HG03469 (cell line): ENCODE results near the gene MRPS31.
"Not testable (repeated sequence)": the region's sequence is repeated elsewhere in the genome, so short reads cannot be mapped to it uniquely, and the experiment has no call there.

Experiments used
- ATAC-seq: cut with Tn5 transposase; IDR thresholded peaks from one replicate; pipeline ENCODE4 v1.9.1; 2021; ENCODE audit warnings: mild to moderate bottlenecking, moderate library complexity, moderate number of reproducible peaks; ENCODE audit not compliant: unreplicated experiment

Gene MRPS31

DNA sequence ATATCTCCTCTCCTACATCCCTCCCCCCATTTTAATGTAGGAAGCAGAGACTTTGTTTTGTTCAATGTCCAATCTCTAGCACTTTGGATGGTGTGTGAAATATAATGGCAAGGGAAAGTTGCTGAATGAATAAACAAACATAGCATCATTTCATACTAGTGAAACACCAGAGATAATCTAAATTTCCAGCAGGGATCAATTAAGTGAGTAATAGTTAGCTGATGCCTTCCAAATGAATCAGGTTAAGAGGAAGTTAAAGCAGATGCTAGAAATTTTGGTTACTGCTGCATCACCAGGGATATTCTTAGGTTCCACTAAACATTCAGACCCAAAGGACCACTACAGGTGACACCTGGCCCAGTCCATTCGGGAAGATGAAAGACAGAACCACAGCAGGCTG, 8.1 kb downstream of the MRPS31 start:
- ATAC-seq = no peak

DNA sequence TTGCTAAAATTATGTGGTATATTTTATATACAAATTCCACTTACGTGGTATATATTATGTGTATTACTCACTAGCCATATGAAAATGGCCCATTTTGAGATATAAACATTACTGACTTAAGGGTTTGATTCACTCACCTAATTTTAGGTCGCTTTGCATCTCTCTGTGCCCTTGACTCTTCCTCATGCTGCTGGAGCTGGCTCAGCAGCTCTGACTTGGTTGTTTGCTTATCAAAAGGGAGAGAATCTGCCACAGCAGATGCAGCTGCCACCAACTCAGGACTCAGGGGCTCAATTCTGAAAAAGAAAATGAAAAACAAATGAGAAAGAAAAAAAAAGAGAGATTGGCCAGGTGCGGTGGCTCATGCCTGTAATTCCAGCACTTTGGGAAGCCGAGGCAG, 12.2 kb downstream of the MRPS31 start:
- ATAC-seq = no peak

DNA sequence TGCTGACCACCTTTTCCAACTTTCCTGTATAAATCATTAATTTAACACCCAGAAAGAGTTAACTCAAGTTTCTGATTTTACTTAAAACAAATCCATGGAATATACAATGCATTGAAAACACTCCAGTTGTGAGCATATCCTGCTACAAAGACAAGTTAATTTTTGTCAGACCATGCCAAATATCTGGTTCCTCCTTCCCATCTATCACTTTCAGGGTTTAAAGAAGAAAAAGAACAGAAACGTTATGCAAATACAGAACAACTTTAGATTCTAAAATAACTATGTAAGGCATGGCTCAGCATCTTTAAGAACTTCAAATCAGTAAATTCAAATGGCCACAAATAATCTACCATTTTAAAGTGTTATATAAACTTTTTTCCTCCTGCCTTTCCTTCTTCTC, 14.9 kb downstream of the MRPS31 start:
- no peak for ATAC-seq

DNA sequence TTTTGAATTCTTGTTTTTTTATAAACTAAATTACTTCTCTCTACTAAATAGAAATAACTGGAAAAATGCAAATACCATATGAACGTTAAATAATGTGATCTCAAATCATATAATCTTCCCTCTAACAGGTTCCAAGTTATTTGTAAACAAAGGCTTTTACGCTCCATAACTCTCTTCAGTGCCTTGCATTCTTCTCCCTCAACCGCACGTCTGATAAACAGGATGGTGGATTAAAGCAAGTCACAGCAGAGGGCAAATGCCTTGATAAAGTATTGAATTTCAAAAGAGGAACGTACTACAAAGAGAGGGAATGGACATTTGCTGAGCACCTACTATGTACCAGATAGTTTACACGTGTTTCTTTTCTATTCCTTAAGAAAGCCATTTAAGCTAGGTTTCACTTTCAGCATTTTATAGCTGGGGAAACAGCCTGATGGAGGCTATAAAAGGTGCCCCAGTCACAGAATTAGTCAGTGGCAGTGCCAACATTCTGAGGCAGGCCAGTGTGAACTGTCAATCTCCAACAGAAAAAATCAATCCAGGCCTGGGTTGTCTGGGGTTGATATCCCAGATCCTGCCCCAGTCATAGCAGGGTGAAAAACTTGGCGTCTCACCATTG, 15.8 kb downstream of the MRPS31 start:
- no peak for ATAC-seq

DNA sequence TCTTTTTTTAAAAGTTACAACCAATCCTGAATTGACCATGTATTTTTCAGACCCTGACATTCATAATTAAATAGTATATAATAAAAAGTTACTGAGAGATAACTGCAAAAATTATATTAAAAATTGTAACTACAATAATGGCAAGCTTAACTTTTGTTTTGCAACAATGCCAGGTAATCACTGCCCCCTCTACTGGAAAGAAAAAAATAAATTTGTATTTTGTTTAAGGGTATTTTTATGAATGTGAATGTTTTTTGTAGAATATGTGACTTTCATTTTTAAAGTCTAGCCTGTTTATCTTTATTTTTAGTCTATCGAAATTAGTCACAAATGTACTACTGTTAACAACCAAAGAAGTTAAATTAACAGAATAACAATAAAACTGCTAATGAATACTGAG, 21.7 kb downstream of the MRPS31 start:
- no peak for ATAC-seq

DNA sequence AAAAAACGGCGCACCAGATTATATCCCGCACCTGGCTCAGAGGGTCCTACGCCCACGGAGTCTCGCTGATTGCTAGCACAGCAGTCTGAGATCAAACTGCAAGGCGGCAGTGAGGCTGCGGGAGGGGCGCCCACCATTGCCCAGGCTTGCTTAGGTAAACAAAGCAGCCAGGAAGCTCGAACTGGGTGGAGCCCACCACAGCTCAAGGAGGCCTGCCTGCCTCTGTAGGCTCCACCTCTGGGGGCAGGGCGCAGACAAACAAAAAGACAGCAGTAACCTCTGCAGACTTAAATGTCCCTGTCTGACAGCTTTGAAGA, 35.8 kb downstream of the MRPS31 start:
- not testable (repeated sequence) for ATAC-seq

DNA sequence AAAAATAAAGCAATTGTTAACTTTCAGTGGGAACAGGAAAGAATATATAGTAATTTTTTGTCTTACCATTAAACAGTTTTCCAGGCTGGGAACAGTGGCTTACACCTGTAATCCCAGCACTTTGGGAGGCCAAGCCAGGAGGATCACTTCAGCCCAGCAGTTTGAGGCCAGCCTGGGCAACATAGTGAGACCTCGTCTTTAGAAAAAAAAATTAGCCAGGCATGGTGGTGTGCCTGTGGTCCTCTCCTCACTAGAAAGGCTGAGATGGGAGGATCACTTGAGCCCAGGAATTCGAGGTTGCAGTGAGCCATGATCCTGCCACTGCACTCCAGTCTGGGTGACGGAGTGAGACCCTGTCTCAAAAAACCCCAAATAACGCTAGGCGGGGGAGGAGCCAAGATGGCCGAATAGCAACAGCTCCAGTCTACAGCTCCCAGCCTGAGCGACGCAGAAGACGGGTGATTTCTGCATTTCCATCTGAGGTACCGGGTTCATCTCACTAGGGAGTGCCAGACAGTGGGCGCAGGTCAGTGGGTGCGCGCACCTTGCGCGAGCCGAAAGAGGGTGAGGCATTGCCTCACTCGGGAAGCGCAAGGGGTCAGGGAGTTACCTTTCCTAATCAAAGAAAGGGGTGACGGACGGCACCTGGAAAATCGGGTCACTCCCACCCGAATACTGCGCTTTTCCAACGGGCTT, 36.3 kb downstream of the MRPS31 start:
- ATAC-seq = not testable (repeated sequence)

DNA sequence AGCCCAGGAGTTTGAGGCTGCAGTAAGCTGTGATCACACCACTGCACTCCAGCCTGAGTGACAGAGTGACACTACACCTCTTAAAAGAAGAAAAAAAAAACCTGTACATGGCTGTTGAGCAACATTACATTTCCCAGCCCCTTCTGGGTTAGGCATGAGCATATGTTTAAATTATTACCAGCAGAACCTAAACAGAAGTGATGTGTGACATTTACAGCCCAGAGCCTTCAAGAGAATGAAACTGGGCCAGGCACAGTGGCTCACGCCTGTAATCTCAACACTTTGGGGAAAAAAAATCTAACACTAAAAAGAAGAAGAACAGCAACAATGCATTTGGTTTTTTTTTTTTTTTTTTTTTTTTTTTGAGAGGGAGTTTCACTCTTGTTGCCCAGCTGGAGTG, 38.3 kb downstream of the MRPS31 start:
- ATAC-seq = no peak

DNA sequence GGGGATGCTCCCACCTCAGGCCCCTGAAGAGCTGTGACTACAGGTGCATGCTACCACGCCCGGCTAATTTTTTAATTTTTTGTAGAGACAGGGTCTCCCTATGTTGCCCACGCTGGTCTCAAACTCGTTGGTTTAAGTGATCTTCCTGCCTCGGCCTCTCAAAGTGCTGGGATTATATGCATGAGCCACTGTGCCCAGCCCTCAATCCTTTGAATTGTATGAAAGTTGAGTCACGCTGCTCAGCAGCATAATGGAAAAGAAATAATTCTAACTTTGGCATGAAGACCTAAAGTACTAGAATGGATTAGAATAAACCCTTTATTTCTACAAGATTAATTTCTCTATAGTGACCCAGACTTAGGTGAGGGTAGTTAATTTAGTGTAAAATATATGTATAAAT, 42.4 kb downstream of the MRPS31 start:
- no peak for ATAC-seq

DNA sequence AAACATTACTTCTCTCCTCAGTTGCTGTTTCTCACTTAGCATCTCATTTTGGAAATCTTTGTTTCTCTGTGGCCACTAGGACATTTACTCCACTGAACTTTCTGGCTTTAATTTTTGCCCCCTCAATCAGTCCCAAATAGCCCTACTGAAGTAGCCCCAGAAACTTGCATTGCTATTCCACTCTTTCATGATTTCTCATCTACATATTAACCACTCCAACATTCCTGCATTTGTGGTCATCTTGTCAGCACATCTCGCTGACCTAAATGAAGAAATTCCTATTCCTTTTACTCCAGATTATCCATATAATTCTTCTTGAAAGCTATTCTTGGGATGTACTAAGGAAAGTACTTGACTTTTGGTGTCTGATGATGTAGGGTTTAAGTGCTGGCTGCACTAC, 56.6 kb downstream of the MRPS31 start:
- not testable (repeated sequence) for ATAC-seq

DNA sequence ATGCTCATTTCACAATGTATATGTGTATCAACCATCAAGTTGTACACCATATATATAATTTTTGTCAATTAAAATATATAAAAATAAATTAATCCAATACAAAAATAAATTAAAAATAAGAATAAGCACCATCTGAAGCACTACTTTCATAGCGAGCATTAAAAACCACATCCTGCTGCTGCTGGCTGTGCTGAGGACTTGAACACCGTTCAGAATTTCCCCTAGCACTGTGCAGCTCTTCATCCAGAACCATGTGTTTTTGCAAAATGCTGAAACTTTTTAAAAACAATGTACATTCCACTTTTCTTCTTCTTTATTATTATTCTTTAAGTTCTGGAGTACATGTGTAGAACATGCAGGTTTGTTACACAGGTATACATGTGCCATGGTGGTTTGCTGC, 64.6 kb downstream of the MRPS31 start:
- no peak for ATAC-seq

DNA sequence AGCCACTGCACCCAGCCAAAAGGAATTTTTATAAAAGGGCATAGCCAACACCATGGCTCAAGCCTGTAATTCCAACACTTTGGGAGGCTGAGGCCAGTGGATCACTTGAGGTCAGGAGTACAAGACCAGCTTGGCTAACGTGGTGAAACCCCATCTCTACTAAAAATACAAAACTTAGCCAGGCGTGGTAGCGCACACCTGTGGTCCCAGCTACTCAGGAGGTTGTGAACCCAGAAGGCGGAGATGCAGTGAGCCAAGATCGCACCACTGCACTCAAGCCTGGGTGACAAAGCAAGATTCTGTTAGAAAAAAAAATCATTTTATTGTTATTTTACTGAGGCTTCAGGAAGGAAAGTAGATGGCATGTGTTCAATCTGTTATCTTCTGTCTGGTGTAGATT, 73.3 kb downstream of the MRPS31 start:
- no peak for ATAC-seq

DNA sequence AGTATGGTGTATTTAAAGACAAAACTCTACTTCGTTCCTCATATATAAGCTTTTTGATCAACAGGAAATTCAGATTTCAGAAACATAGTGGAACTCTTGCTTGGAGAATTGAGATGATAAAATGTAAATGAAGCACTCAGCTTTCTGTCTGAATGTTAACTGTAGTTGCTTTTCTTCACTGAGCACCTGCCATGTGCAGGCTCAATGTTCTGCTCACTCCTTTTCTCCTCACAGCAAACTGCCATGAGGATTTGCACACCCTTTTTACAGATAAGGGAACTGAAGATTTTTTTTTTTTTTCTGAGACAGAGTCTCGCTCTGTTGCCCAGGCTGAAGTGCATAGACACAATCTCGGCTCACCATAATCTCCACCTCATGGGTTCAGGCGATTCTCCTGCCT, 76.6 kb downstream of the MRPS31 start:
- no peak for ATAC-seq

DNA sequence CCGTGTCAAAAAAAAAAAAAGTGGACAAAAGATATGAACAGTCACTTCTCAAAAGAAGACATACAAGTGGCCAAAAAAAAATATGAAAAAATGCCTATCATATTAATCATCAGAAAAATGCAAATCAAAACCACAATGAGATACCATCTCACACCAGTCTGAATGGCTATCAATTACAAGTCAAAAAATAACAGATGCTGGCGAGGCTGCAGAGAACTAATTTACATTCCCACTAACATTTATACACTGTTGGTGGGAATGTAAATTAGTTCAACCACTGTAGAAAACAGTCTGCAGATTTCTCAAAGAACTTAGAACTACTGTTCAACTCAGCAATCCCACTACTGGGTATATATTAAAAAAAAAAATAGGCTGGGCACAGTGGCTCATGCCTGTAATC, 78.0 kb downstream of the MRPS31 start:
- ATAC-seq = peak; percentile 56

DNA sequence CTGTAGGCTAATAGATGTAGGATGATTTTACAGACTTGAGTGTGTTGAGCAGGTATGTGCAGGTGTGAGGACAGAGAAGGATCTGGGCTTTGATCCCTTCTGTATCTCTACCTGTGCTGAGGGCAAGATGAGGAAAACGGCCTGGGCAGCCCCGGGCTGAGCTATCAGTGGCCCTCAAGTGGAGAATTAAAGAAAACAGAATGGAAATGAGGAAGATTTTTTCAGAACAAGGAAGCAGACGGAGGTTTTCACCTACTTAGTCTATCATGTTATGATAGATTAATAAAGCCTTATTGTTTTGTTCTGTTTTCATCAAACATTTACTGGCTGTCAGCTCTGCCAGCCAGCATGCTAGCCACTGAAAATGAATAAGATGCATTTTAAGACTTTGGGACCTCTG, 82.2 kb downstream of the MRPS31 start:
- ATAC-seq = no peak

DNA sequence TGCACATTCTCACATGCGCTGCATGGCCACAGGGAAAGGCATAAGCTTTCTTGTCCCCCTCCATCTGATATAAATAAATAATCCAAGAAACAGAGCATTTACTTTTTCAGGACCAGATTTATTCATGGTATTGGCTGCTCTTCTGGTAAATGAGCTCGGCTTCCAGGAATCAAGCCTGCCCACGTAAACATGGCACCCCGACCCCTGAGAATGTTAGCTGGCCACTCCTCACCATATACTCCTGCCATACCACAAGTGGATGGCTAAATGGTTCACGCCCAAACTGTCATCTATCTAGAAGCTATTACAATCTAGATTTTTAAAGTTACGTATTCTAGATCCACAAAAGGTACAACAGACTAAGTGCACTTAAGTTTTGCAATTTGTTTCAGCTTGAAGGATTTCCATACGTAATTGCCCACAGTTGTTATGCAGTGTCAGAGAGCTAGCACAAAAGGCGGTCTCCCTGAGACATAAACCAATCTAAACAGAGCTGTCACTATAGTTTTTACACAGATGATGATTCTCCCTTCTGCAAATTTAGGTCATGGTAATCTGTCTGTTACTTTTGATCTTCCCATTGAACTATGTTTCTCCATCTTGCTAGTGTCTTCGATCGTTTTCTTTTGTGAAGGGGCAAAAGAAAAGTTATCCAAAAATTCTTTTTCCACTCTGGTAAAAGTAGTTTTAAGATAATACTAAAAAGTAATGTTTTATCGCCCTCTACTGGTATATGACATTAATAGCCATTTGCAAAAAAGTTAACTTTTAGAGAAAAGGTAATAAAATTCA, 88.3 kb downstream of the MRPS31 start:
- ATAC-seq = no peak

DNA sequence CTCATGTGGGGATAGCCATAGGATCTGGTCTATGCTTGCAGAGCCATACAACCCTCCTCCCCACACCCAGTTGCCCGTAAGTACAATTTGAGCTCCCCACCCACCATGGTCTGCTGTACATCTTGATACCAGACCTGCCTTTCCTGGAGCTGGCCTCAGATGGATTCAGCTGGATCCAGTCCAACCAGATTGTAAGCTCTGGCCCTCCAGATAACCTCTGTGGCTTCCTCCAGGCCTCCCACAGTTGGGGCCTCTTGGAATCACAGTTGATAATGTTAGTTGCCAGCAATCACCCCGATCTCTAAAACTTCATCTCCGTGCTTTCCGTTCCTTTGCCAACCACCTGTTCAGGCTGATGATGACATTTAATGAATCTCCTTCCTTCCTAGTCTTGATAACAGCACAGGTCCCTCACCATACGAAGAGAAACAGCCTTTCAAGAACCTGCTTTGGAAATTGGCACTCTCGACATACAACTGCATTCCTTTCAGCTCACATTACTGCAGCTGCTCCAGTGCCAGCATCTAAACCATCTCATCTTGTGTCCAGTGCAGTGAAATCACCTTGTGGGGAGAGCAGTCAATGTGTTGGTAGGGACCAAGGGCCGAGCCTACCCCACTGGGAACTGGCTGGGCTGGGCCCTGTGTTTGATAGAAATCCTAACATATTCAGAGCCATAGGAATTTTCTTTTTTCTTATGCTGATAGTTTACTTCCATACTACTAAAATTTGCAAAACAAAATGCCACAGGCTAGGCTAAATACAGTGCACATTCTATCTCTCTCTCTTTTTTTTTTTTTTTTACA, 89.4 kb downstream of the MRPS31 start:
- no peak for ATAC-seq

DNA sequence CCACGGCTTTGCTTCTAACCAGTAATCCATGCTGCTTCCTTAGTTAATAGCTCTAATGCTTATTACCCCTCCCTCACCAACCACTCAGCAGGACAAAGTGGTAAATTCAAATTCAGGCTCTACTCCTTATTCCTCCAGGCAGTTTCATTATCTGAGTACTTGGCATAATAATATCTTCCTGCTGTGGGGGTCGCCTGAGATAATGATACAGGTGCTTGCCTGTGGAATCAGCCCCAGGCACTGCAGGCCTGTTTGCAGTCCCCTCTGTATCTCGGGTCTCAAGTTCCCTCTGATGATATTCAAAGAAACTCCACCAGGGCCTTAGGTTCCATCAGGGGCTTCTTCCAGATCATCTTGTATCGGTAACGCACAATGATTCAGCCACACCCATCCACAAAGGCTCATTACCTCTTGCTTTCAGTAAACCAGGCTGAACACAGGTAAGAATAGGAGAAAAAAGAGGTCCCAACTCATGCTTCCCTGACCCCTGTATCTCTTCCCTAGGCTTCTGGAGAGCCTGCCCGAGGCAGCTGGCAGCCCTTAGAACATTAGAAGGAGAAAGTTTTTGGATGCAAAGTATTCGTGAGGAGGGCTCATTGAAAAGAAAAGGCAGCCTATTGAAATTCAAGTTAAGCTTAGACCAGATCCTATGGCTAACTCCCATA, 90.2 kb downstream of the MRPS31 start:
- no peak for ATAC-seq

DNA sequence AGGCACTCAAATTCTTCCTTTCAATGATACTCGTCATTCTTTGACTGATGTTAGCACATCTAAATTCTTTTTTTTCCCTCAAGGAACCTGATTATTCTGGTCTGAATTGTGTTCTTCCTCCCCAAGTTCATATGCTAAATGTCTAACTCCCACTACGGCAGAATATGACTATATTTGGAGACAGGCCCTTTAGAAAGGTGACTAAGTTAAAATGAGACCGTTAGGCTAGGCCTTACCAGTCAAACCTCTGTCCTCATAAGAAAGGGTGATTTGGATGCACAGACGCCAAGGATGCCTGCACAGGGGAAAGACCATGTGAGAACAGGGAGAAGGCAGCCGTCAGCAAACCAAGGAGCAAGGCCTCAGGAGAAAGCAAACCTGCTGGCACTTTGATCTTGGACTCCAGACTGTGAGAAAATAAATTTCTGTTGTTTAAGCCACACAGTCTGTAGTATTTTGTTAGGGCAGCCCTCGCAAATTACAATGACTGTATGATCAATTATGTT, 91.5 kb downstream of the MRPS31 start:
- ATAC-seq = no peak
